WERI-Rb-1 (cell line): ENCODE results near the gene PDZRN3.

ENCODE experiments used
- DNase-seq: peaks from one replicate; pipeline ENCODE4 v3.0.0-alpha.2; 2020
- H3K27ac ChIP-seq: fragments of 250-450 bp; sonication (Bioruptor Pico); 2 replicates; pipeline ENCODE4 v1.5.1; 2020; ENCODE audit warnings: mild to moderate bottlenecking, moderate library complexity
- H3K27me3 ChIP-seq: fragments of 250-450 bp; sonication (Bioruptor Pico); 2 replicates; pipeline ENCODE4 v1.5.1; 2021; ENCODE audit warnings: mild to moderate bottlenecking, low read depth, moderate library complexity; ENCODE audit not compliant: insufficient read depth, severe bottlenecking
- H3K36me3 ChIP-seq: fragments of 250-450 bp; sonication (Bioruptor Pico); 2 replicates; pipeline ENCODE4 v1.5.1; 2020; ENCODE audit warnings: mild to moderate bottlenecking, moderate library complexity
- H3K4me3 ChIP-seq: 2 replicates; pipeline ENCODE4 v1.5.1; 2011; ENCODE audit warnings: low read depth, mild to moderate bottlenecking, control low read depth, low read length
- H3K9me3 ChIP-seq: fragments of 250-450 bp; sonication (Bioruptor Pico); 2 replicates; pipeline ENCODE4 v1.5.1; 2021; ENCODE audit warnings: mild to moderate bottlenecking, moderate library complexity; ENCODE audit not compliant: severe bottlenecking
- CTCF ChIP-seq: IDR thresholded peaks from 2 replicates; pipeline ENCODE4 v1.5.1; 2011; ENCODE audit warnings: low read depth, mild to moderate bottlenecking, control low read depth, inconsistent platforms, low read length

PDZRN3 gene

GRCh38 chr3:73622091-73622805 is 2.5 kb downstream of the PDZRN3 start:
- no peak for TF ChIP-seq CTCF
- H3K27me3 ChIP-seq, result no peaks in the 10 kb centered on the region
- no peaks in the 10 kb centered on the region for H3K9me3 ChIP-seq
- no peak overlapping the region for H3K4me3 ChIP-seq
- peak; percentile 11 for DNase-seq
- no peaks in the 10 kb centered on the region for H3K36me3 ChIP-seq
- no peak overlapping the region for H3K27ac ChIP-seq

GRCh38 chr3:73621388-73621787 is 3.4 kb downstream of the PDZRN3 start:
- Histone ChIP-seq H3K9me3 (no peaks in the 10 kb centered on the region), H3K27ac (no peak overlapping the region), H3K27me3 (no peaks in the 10 kb centered on the region), H3K4me3 (no peak overlapping the region), H3K36me3 (no peaks in the 10 kb centered on the region)
- no peak for TF ChIP-seq CTCF
- no peak for DNase-seq

GRCh38 chr3:73618461-73618860 is 6.3 kb downstream of the PDZRN3 start:
- DNase-seq, result no peak
- Histone ChIP-seq H3K27me3 (no peaks in the 10 kb centered on the region), H3K4me3 (no peak overlapping the region), H3K27ac (no peak overlapping the region), H3K9me3 (no peaks in the 10 kb centered on the region), H3K36me3 (no peaks in the 10 kb centered on the region)
- no peak for TF ChIP-seq CTCF

- DNase-seq, result no peak
- H3K27ac ChIP-seq, result no peak overlapping the region
- no peak for TF ChIP-seq CTCF
- H3K9me3 ChIP-seq, result no peaks in the 10 kb centered on the region
- no peaks in the 10 kb centered on the region for H3K27me3 ChIP-seq
- H3K4me3 ChIP-seq, result no peak overlapping the region
- no peaks in the 10 kb centered on the region for H3K36me3 ChIP-seq
These were observed 8.7 kb downstream of the PDZRN3 start for GRCh38 chr3:73616056-73616455.

GRCh38 chr3:73614419-73614818 is 10.3 kb downstream of the PDZRN3 start:
- TF ChIP-seq CTCF, result no peak
- no peak overlapping the region for H3K27ac ChIP-seq
- no peak overlapping the region for H3K4me3 ChIP-seq
- no peak for DNase-seq
- no peaks in the 10 kb centered on the region for H3K9me3 ChIP-seq
- no peaks in the 10 kb centered on the region for H3K27me3 ChIP-seq
- H3K36me3 ChIP-seq, result no peaks in the 10 kb centered on the region

GRCh38 chr3:73611176-73611575 is 13.6 kb downstream of the PDZRN3 start:
- DNase-seq, result no peak
- Histone ChIP-seq H3K36me3 (peaks cover 2% of the 10 kb centered on the region), H3K4me3 (no peak overlapping the region), H3K9me3 (no peaks in the 10 kb centered on the region), H3K27ac (no peak overlapping the region), H3K27me3 (no peaks in the 10 kb centered on the region)
- TF ChIP-seq CTCF, result no peak
